ENCODE data around the gene DENND2A.

GRCh38 chr7:140526787-140527664 lies 113.6 kb downstream of the DENND2A start:
- TF ChIP-seq POLR2A (IDR thresholded peaks at IDR 0.05) = no peak
- TF ChIP-seq, protein P1, sequence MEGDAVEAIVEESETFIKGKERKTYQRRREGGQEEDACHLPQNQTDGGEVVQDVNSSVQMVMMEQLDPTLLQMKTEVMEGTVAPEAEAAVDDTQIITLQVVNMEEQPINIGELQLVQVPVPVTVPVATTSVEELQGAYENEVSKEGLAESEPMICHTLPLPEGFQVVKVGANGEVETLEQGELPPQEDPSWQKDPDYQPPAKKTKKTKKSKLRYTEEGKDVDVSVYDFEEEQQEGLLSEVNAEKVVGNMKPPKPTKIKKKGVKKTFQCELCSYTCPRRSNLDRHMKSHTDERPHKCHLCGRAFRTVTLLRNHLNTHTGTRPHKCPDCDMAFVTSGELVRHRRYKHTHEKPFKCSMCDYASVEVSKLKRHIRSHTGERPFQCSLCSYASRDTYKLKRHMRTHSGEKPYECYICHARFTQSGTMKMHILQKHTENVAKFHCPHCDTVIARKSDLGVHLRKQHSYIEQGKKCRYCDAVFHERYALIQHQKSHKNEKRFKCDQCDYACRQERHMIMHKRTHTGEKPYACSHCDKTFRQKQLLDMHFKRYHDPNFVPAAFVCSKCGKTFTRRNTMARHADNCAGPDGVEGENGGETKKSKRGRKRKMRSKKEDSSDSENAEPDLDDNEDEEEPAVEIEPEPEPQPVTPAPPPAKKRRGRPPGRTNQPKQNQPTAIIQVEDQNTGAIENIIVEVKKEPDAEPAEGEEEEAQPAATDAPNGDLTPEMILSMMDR (IDR thresholded peaks at IDR 0.05 in 4 of 5, conservative IDR thresholded peaks at IDR 0.05 in 1 of 5) = no peak
